HG03354 (cell line): ENCODE results near the gene PIK3IP1.

Experiments
- ATAC-seq: cut with Tn5 transposase; IDR thresholded peaks from one replicate; pipeline ENCODE4 v1.9.1; 2021; ENCODE audit warnings: mild to moderate bottlenecking; ENCODE audit not compliant: unreplicated experiment, poor library complexity, severe bottlenecking

PIK3IP1 gene

DNA sequence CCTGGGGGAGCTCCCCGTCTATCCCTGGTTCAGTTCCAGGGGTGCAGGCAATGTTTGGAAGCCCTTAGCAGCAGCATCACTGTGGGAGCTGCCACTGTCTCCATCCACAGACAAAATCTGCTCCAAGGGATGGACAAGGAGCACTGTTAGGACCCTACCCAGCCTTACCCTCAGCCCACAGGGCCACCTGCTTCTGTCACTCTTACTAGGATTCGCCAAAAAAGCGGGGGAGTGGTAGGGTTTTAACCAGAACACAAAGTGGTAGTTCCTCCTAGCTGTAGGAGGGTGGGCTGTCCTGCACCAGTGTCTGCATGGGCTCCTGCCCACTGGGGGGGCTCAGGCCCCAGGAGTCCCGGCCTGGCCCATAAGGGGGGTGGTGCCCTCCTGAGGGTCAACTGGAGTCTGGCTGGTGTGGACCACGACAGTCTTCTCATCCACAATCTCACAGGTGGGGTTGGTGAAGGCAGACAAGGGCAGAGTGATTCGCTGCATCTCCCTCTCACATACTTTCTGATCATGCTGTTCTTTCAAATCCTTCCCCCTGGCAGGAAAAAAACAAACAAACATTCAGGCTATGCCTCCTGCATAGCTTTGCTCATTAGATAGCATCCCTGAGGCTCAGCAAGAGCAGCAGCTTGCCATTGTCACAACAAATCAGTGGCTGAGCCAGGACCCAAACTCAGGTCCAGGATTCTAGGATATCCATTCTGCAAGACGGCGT lies 9.4 kb downstream of the PIK3IP1 start:
- no peak for ATAC-seq

GRCh38 chr22:31281733-31282132 lies 10.6 kb downstream of the PIK3IP1 start:
- no peak for ATAC-seq

- no peak for ATAC-seq
These were observed 12.3 kb downstream of the PIK3IP1 start for GRCh38 chr22:31279821-31280505.

GRCh38 chr22:31279327-31279669 lies 13.0 kb downstream of the PIK3IP1 start:
- no peak for ATAC-seq

GRCh38 chr22:31278626-31279326 lies 13.5 kb downstream of the PIK3IP1 start:
- no peak for ATAC-seq

GRCh38 chr22:31278151-31278621 lies 14.1 kb downstream of the PIK3IP1 start:
- no peak for ATAC-seq

DNA sequence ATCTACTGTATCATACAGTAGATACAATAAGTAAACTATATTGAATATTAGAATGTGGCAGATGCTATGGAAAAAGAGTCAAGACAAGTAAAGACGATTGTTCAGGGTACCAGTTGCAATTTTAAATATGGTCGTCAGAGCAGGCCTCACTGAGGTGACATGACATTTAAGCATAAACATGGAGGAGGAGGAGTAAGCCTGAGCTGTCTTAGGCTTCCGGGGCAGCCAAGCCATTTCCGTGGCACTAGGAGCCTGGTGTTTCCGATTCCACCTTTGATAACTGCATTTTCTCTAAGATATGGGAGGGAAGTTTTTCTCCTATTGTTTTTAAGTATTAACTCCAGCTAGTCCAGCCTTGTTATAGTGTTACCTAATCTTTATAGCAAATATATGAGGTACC lies 14.5 kb downstream of the PIK3IP1 start:
- no peak for ATAC-seq

DNA sequence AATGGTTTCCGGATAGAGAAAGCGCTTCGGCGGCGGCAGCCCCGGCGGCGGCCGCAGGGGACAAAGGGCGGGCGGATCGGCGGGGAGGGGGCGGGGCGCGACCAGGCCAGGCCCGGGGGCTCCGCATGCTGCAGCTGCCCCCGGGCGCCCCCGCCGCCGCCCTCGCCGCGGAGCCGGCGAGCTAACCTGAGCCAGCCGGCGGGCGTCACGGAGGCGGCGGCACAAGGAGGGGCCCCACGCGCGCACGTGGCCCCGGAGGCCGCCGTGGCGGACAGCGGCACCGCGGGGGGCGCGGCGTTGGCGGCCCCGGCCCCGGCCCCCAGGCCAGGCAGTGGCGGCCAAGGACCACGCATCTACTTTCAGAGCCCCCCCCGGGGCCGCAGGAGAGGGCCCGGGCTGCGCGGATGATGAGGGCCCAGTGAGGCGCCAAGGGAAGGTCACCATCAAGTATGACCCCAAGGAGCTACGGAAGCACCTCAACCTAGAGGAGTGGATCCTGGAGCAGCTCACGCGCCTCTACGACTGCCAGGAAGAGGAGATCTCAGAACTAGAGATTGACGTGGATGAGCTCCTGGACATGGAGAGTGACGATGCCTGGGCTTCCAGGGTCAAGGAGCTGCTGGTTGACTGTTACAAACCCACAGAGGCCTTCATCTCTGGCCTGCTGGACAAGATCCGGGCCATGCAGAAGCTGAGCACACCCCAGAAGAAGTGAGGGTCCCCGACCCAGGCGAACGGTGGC lies 15.7 kb downstream of the PIK3IP1 start:
- no peak for ATAC-seq

GRCh38 chr22:31275576-31275975 lies 16.7 kb downstream of the PIK3IP1 start:
- no peak for ATAC-seq

GRCh38 chr22:31275018-31275417 lies 17.3 kb downstream of the PIK3IP1 start:
- no peak for ATAC-seq

DNA sequence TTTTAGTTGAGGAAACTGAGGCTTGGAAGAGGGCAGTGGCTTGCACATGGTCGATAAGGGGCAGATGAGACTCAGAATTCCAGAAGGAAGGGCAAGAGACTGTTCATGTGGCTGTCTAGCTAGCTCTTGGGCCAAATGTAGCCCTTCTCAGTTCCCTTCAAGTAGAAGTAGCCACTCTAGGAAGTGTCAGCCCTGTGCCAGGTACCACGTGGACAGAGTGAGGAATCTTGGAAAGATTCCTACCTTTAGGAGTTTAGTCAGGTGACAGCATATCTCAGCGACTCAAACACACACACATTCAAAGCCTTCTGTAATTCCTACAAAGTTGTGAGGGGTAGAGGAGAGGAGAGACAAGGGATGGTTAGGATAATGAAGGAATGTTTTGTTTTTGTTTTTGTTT lies 18.3 kb downstream of the PIK3IP1 start:
- ATAC-seq = no peak

DNA sequence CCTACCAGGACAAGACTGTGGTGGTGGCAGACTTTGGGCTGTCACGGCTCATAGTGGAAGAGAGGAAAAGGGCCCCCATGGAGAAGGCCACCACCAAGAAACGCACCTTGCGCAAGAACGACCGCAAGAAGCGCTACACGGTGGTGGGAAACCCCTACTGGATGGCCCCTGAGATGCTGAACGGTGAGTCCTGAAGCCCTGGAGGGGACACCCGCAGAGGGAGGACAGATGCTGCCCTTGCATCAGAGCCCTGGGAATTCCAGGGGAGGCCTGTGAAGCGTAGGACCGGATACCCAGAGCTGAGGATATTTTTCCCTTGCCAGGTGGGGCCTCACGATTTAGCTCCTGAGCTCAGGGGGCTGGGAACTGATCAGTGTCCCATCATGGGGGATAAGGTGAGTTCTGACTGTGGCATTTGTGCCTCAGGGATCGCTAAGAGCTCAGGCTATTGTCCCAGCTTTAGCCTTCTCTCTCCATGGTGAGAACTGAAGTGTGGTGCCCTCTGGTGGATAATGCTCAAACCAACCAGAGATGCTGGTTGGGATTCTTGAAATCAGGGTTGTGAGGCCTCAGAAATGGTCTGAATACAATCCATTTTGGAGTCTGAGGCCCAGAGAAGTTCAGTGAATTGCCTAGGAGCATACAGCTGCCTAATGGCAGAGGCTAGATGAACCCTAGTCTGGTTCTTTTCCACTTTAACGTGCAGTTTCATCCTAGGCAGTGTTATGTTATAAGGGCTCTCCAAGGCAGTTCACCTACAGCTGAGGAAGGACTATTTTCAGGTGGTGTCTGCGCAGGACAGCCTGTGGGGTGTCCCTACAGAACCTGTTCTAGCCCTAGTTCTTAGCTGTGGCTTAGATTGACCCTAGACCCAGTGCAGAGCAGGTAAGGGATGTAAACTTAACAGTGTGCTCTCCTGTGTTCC lies 19.5 kb downstream of the PIK3IP1 start:
- ATAC-seq = no peak

DNA sequence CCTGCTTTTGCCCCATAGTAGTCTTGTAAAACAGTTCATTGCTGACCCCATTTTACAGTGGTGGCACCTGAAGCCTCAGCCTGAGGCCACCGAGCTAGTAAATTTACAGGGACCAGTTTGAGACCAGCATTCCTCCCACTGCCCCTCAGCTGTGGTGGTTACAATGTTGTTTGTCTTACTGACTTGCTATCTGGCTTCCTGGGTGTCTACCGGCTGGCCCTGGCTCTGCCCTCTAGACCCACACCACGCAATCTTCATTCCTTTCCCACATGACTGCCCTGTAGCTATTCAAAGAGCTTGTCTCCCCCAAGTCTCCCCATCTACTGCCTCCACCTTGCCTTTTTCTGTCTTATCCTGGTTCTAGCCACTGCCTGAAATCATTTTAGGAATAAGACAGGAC lies 20.8 kb downstream of the PIK3IP1 start:
- ATAC-seq = no peak

DNA sequence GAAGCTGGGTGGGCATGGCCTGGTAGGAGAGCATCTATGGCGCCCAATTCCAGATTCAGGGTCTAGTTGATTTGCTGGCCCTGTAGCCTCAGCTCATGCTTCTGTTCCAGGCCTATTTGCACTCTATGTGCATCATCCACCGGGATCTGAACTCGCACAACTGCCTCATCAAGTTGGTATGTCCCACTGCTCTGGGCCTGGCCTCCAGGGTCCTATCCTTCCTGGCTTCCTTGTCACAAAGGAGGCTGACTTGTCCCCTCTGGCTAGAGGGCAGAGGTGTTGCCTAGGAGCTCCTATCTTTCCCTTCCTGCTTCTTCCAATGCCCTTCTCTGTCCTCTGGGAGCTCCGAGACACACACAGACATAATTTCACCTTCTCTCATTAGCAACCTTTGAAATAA lies 21.3 kb downstream of the PIK3IP1 start:
- no peak for ATAC-seq

GRCh38 chr22:31269892-31270579 lies 22.3 kb downstream of the PIK3IP1 start:
- no peak for ATAC-seq

- no peak for ATAC-seq
These were observed 24.0 kb downstream of the PIK3IP1 start for GRCh38 chr22:31268281-31268680.

- ATAC-seq = no peak
These were observed 28.2 kb downstream of the PIK3IP1 start for GRCh38 chr22:31263896-31264640.
